Choroid plexus epithelial cell (primary cell): Measurements from ENCODE around the gene SRCAP.

Experiments
- DNase-seq: peaks from one replicate; pipeline ENCODE4 v3.0.0-alpha.2; 2010; ENCODE audit warnings: low read depth
- H3K4me3 ChIP-seq: 2 replicates; pipeline ENCODE4 v1.5.1; 2011; ENCODE audit warnings: low read depth, mild to moderate bottlenecking, control low read depth, low read length, moderate library complexity
- TF ChIP-seq, protein P1 (sequence below): conservative IDR thresholded peaks from 2 replicates; pipeline ENCODE4 v1.5.1; 2011; ENCODE audit warnings: low read depth, mild to moderate bottlenecking, control low read depth, inconsistent platforms, low read length, moderate library complexity

SRCAP gene

DNA sequence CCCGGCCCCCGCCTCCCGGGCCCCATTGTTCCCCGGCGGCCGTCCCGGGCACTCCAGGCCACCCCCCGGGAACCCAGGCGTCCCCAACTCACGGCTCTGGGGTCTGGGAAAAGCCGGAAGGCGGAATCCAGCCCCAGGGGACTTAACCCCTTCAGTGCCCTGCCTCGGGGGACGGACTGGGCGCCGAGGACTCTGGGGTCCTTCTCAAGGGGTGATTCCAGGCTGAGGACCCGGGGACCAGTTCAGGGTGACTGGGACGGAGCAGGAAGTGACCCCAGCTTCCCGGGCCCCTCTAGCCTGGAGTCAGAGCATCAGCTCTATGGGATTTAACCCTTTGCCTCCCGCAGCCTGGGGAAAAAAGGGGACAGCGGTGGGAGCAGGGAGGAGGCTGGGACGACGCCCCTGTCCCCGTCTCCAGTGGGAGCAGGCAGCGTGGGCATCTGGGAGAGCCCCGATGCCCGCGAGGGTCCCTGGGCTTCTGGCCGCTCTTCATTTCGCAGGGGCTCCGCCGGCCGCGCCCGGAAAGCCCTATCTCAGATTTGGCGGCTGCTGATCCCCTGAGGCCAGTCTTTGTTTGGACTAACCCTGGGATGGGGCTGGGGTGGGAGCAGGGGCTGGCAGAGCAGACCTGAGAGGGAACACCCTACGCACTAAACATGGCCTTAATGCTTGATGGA is 88.1 kb downstream of the SRCAP start, which contains the start of gene ZNF629:
TSS of gene ZNF629 (minus strand) at position 270 of the 677 bp plus-strand sequence. CDS start 2,723 bp downstream, outside the sequence.
- DNase-seq: peak; percentile 72
- peak within 1 kb of the TSS; percentile 97 for H3K4me3 ChIP-seq
- TF ChIP-seq, protein P1, sequence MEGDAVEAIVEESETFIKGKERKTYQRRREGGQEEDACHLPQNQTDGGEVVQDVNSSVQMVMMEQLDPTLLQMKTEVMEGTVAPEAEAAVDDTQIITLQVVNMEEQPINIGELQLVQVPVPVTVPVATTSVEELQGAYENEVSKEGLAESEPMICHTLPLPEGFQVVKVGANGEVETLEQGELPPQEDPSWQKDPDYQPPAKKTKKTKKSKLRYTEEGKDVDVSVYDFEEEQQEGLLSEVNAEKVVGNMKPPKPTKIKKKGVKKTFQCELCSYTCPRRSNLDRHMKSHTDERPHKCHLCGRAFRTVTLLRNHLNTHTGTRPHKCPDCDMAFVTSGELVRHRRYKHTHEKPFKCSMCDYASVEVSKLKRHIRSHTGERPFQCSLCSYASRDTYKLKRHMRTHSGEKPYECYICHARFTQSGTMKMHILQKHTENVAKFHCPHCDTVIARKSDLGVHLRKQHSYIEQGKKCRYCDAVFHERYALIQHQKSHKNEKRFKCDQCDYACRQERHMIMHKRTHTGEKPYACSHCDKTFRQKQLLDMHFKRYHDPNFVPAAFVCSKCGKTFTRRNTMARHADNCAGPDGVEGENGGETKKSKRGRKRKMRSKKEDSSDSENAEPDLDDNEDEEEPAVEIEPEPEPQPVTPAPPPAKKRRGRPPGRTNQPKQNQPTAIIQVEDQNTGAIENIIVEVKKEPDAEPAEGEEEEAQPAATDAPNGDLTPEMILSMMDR: no peak

DNA sequence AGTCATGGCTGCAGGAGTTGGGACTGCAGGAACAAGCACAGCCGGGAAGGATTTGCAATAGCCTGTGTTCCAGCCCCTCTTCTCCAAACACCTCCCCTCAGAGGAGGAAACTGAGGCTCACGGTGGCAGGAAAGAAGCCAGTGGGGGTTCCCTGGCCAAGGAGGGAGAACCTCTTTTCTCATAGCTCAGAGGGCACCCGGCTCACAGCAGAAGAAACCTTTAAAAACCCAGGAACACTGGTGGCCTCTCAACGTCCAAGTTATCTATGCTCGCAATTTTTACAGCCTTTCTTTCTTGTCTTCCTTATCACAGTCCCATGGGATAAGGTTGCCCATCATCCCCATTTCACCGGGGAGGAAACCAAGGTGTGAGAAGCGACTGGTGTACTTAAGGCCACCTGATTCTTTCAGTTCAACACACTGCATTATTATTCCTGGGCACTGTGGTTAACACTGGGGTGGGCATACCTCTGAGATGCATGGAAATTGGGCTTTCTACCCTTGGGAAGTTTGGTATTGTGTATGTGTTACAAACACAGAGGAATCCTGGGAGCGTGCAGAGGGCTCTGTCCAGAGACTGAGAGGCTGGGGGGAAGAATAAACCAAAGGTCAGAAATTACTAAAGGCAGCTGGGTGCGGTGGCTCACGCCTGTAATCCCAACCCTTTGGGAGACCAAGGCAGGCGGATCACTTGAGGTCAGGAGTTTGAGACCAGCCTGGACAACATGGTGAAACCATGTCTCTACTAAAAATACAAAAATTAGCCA is 88.8 kb downstream of the SRCAP start:
- TF ChIP-seq, protein P1: no peak
- DNase-seq: peak; percentile 47

More for the DNA sequence above, 88.8 kb downstream of the SRCAP start:
- H3K4me3 ChIP-seq: peak overlapping the region; percentile 97
